CMK (cell line): ENCODE results near the gene MED13L.

Source experiments
- DNase-seq: peaks from one replicate; pipeline ENCODE4 v3.0.0-alpha.2; 2010; ENCODE audit warnings: low read depth

MED13L gene

GRCh38 chr12:116278279-116278626 is 760 bp upstream of the MED13L start:
- no peak for DNase-seq

- DNase-seq = no peak
Measured at GRCh38 chr12:116276652-116277466, 634 bp downstream of the MED13L start.

DNA sequence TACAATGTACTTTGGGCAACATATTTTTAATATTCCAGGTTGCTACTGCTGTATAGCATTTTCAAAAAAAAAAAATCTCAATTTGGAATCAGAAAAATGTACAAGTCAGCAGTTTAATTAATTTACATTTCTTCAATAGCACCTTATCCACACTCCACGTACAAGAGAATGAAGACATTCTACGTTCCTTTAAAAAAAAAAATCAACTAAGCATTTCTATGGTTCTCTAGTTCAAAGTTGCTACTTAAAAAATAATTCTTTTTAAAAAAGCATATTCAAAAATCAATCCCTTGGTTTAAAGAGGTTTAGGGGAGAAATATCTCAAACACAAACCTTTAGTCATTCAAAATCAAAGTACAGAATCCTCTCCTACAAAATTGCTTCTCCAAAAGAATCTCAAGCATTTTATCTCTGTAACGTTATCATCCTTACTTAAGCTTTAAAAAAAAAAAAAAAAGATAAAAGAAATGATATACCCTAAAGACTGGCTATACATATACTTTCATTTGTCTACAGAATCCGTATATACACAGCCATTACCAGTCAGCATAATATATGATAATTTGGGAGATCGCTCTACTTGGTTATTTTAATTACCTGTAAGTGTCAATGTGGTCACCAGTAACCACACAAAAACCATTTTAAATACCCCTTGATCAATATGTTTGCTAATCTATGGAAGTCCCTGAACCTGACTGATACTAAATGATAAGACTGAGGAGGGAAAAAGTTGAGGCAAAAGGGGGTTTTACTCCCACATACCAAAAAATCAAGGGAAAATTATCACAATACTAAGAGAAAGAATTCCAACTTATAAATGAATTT is 2.7 kb downstream of the MED13L start:
- no peak for DNase-seq

DNA sequence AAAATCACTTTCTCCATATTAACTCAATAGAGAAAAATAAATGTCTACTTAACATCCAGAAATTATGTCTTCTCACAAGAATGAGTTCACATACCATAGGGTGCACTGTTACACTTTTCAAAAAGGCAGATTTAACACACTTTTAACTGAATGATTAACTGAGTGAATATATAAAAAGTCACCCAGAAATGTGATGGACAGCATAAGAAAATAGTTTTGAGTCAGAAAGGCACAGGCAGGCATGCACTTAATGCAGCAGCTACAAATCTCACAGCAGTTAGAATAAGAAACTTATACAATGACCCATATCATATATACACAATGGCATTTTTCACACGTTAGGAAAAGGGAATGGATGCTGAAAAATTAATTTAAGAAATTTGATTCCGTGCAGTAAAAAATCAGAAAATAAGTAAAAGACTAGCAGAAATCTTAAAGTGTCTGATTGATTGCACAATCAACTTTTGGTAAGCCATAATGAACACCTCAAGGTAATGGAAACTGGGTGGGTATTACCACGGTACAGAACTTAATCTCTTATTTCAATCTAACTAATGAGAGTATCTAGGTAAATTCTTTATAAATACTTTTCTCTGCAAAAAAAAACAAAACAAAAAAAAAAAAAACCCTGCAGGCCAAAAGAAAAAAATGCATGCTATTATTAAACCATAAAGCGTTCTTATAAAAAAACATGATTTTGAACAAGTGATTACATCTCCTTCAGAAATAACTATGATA is 3.5 kb downstream of the MED13L start:
- DNase-seq = no peak

- DNase-seq = no peak
Measured at GRCh38 chr12:116267948-116268347, 9.5 kb downstream of the MED13L start.

DNA sequence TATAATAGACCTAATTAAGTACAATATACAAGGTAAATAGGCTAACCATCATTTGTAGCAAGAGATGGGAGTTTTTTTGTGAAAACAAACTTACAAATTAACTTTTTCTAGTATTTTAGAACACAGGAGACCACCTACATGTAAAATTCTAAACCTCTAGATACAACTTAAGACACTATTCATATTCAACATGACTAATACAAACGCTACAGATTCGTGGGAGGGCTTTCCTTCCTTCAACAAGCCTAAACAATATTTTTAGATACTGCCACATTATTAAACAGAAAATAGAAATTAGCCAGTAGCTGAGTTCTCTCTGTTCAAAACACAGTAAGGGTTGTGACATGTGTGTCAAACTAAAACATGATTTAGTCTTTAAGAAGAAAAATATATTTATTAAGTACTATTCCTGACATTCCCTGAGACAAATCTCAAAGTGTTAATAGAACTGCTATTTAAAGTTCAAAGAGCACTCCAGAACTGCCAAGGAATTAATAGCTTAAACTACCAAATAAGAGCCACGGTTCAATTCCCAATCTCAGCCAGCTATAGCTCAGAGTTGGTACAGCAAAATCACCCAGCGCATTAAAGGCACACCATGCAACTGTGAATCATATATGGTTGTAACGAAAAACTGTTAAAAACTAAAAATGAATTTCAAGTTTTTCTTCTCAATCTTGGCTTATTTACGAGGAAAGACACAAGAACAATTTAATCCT is 10.7 kb downstream of the MED13L start:
- DNase-seq = no peak

- DNase-seq = no peak
Measured at GRCh38 chr12:116266168-116266601, 11.3 kb downstream of the MED13L start.

GRCh38 chr12:116265351-116266147 is 11.9 kb downstream of the MED13L start:
- DNase-seq = no peak

DNA sequence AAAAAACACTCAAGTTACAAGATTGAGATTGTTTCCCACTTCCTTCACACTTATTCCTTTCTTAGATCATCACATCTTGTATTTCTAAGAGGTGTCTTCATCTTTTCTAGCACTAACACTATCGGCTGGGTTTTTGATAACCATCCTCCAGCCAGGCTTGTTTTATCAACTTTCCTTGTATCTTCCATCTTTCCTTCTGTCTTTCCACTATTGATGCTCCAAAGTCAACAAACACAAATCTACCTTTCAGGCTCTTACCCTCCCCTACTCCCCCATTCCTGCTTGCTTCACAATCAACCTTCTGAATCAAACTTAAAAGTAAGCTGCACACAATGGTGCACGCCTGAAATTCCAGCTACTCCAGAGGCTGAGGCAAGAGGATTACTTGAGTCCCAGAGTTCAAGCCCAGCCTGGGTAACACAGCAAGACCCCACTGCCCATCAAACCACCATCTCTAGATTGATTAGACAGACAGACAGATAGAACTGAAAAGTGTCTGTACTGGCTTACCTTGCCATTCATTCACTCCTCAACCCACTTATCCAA is 12.9 kb downstream of the MED13L start:
- no peak for DNase-seq

GRCh38 chr12:116263844-116264243 is 13.6 kb downstream of the MED13L start:
- DNase-seq = no peak

GRCh38 chr12:116263431-116263830 is 14.1 kb downstream of the MED13L start:
- DNase-seq = no peak

DNA sequence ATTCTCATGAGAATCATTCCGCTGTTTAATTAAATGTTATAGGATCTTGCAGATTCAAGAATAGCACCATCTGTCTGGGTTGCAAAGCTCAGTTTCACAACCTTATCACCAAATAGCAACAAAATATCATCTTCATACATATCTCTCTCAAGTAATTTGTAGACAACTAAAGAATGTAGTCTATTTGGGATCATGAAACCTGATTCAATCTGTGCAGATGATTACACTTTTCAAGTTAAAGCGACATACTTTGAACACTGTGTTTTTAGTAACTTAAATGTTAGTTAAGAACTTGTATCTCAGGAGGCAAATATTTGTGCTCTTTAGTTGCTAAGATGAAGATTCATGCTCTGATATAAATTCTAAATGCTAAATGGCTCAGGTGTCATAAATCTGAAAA is 14.8 kb downstream of the MED13L start:
- DNase-seq = no peak

- no peak for DNase-seq
Measured at GRCh38 chr12:116261525-116262100, 15.9 kb downstream of the MED13L start.

DNA sequence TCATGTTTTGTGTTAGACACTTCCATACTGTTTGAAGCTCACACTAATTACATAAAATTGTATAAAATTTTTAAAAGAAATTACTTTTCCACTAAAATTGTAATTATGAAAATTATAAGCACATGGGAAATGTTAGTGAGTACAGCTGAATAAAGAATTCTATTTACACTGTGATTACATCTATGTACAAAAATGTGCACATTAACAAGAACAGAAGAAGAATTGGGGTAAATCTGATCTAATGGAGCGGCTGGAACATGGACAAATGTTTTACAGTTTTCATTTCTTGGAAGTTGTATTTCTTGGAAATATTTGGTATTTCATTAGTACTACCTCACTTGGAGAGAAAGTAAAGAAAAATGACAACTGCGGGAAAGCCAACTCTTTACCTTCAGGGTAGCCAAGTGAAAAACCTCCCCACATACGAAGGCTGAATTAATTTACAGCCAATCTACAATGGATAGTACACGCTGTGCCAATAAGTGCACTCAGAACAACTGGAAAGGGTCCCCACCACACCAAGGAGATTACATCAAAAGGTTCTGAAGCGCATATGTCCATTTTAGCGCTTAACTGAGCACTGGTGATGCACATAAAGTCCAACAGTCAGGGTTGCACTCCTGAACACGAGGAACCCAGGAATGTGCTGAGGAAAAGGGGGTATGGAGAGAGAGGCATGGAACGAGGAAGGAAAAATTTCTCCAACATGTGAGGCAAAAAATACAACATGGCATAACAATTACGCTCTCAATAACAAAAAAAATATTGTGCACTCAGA is 17.5 kb downstream of the MED13L start:
- DNase-seq = no peak

- DNase-seq = no peak
Measured at GRCh38 chr12:116257826-116258225, 19.7 kb downstream of the MED13L start.

DNA sequence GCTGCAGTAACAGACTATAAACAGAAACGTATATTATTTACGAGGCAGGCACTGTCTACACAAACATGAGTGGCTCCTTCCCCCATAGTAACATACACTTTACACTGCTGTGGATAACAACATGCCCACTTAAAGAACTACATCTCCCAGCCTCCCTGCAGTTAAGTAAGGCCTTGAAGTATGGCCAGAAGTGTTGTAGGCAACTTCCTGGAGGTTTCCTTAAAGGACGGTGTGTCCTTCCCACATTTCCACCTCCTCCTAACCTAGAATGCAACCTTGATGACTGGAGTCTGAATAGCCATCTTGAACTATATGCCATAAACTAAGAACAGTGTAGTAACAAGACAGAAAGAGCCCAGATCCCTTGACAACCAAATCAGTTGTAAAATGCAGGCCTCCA is 20.3 kb downstream of the MED13L start:
- DNase-seq = no peak

DNA sequence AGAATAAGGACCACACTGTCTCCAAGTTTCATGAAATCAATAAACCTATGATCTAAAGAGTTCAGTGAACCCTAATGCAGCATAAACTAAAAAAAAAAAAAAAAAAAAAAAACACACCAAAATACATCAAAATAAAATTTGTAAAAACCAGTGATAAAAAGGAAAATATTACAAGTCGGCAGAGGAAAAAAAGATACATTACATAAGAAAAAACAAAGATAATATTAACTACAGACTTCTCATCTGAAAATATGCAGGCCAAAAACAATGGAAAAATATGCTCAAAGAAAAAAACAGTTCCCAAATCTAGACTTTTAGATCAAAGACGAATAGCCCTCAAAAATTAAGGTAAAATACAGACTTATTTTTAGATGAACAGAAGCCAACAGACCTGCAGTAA is 27.6 kb downstream of the MED13L start:
- no peak for DNase-seq

GRCh38 chr12:116248930-116249329 is 28.6 kb downstream of the MED13L start:
- no peak for DNase-seq

- DNase-seq = no peak
Measured at GRCh38 chr12:116248433-116248832, 29.1 kb downstream of the MED13L start.

GRCh38 chr12:116247377-116247776 is 30.1 kb downstream of the MED13L start:
- no peak for DNase-seq
